Activated CD8-positive, alpha-beta memory T cell treated with anti-CD3 and anti-CD28 coated beads, Interleukin-2, amount 10 ng/mL, durations not matched to agents 7 days and 5 days (primary cell): ENCODE results near the gene ARHGAP26. TPM values are rescaled to one million over a fixed set of nuclear protein-coding genes. Genes with fewer than 3 reads are reported as not detected.
"Not testable (repeated sequence)": the region's sequence is repeated elsewhere in the genome, so short reads cannot be mapped to it uniquely, and the experiment has no call there.

Experiments used
- ATAC-seq: fragments of 150-1000 bp; cut with Tn5 transposase; one replicate; pipeline ENCODE4 v1.10.0; 2021; ENCODE audit warnings: moderate library complexity
- CTCF ChIA-PET: fragments of 350-600 bp; sonication (Branson Sonifier 250); formaldehyde crosslinking; loops from one replicate; lab custom pipeline; 2021; ENCODE audit warnings: antibody characterized with exemption; lab: Charles Lee
- DNase-seq: peaks from one replicate; pipeline ENCODE4 v3.0.0-alpha.2; 2020
- H3K27ac Mint-ChIP-seq: one replicate; pipeline ENCODE4 v1.8.0; 2021; ENCODE audit warnings: mild to moderate bottlenecking, mixed read lengths
- H3K27me3 Mint-ChIP-seq: one replicate; pipeline ENCODE4 v1.8.0; 2021; ENCODE audit warnings: mixed read lengths
- H3K36me3 Mint-ChIP-seq: one replicate; pipeline ENCODE4 v1.8.0; 2021; ENCODE audit warnings: mild to moderate bottlenecking, mixed read lengths
- H3K4me1 Mint-ChIP-seq: one replicate; pipeline ENCODE4 v1.8.0; 2021; ENCODE audit warnings: mixed read lengths
- H3K4me3 Mint-ChIP-seq: one replicate; pipeline ENCODE4 v1.8.0; 2021; ENCODE audit warnings: mild to moderate bottlenecking, moderate library complexity, mixed read lengths
- H3K9me3 Mint-ChIP-seq: one replicate; pipeline ENCODE4 v1.8.0; 2022; ENCODE audit warnings: low read depth, mixed read lengths
- total RNA-seq, 2 experiments: library from RNA; stranded (reverse); gene quantifications; one replicate each; pipeline ENCODE4 v1.2.3, GENCODE V29; 2021

Gene ARHGAP26
- total RNA-seq, 2 experiments from 2014 or later: 12.6 to 38.9 TPM

GRCh38 chr5:142989270-142989669 lies 219.1 kb downstream of the ARHGAP26 start:
- Mint-ChIP-seq H3K4me1 (peaks cover 27% of the 10 kb centered on the region), H3K36me3 (peaks cover 48% of the 10 kb centered on the region), H3K9me3 (peaks cover 21% of the 10 kb centered on the region)
- H3K4me3 Mint-ChIP-seq, ATAC-seq, H3K27ac Mint-ChIP-seq, H3K27me3 Mint-ChIP-seq, DNase-seq: not testable (repeated sequence)
- CTCF ChIA-PET: interaction anchor here (3.0 kb wide), 1 partner anchor 12 kb away, joined by 15 read pairs; no protein-coding TSS in a partner anchor

GRCh38 chr5:142990073-142990472 lies 219.9 kb downstream of the ARHGAP26 start:
- ATAC-seq, H3K27me3 Mint-ChIP-seq, H3K4me3 Mint-ChIP-seq, DNase-seq, H3K27ac Mint-ChIP-seq: not testable (repeated sequence)
- CTCF ChIA-PET: interaction anchor here (3.0 kb wide), 1 partner anchor 11 kb away, joined by 15 read pairs; no protein-coding TSS in a partner anchor
- Mint-ChIP-seq H3K36me3 (peaks cover 53% of the 10 kb centered on the region), H3K4me1 (peaks cover 27% of the 10 kb centered on the region), H3K9me3 (peaks cover 21% of the 10 kb centered on the region)

GRCh38 chr5:142994218-142994617 lies 224.0 kb downstream of the ARHGAP26 start:
- no peaks in the 10 kb centered on the region for H3K27me3 Mint-ChIP-seq
- H3K27ac Mint-ChIP-seq: peak overlapping the region; percentile 5
- CTCF ChIA-PET: interaction anchor here (1.4 kb wide), 1 partner anchor 9 kb away, joined by 3 read pairs; no protein-coding TSS in a partner anchor
- no peak overlapping the region for H3K4me3 Mint-ChIP-seq
- DNase-seq: no peak
- peaks cover 55% of the 10 kb centered on the region for H3K4me1 Mint-ChIP-seq
- H3K36me3 Mint-ChIP-seq: peaks cover 52% of the 10 kb centered on the region
- H3K9me3 Mint-ChIP-seq: peaks cover 13% of the 10 kb centered on the region
- ATAC-seq: no peak

GRCh38 chr5:142995621-142996020 lies 225.4 kb downstream of the ARHGAP26 start:
- not testable (repeated sequence) for H3K27me3 Mint-ChIP-seq
- Mint-ChIP-seq H3K4me1 (peaks cover 56% of the 10 kb centered on the region), H3K27ac (peak overlapping the region; percentile 47)

GRCh38 chr5:142997591-142997990 lies 227.4 kb downstream of the ARHGAP26 start:
- peaks cover 44% of the 10 kb centered on the region for H3K36me3 Mint-ChIP-seq
- no peak for DNase-seq
- no peaks in the 10 kb centered on the region for H3K27me3 Mint-ChIP-seq
- ATAC-seq: no peak
- H3K27ac Mint-ChIP-seq: peak overlapping the region; percentile 7
- H3K9me3 Mint-ChIP-seq: peaks cover 3% of the 10 kb centered on the region
- H3K4me3 Mint-ChIP-seq: no peak overlapping the region
- CTCF ChIA-PET: interaction anchor here (1.0 to 1.7 kb wide), 2 partner anchors 11 to 249 kb away, joined by 3 to 6 read pairs; no protein-coding TSS in a partner anchor
- H3K4me1 Mint-ChIP-seq: peaks cover 70% of the 10 kb centered on the region

More at GRCh38 chr5:142995621-142996020, 225.4 kb downstream of the ARHGAP26 start:
- CTCF ChIA-PET, H3K4me3 Mint-ChIP-seq, H3K9me3 Mint-ChIP-seq, DNase-seq, ATAC-seq: not testable (repeated sequence)
- H3K36me3 Mint-ChIP-seq: peaks cover 49% of the 10 kb centered on the region

GRCh38 chr5:142998316-142999020 lies 228.3 kb downstream of the ARHGAP26 start:
- CTCF ChIA-PET: interaction anchor here (0.6 to 2.3 kb wide), 6 partner anchors 8 to 406 kb away, joined by 3 to 10 read pairs (median 3); partner anchors contain the start of gene NR3C1
- no peak overlapping the region for H3K4me3 Mint-ChIP-seq
- peaks cover 78% of the 10 kb centered on the region for H3K4me1 Mint-ChIP-seq
- ATAC-seq: no peak
- H3K36me3 Mint-ChIP-seq: peaks cover 47% of the 10 kb centered on the region
- H3K9me3 Mint-ChIP-seq: peaks cover 3% of the 10 kb centered on the region
- peak overlapping the region; percentile 45 for H3K27ac Mint-ChIP-seq
- no peak for DNase-seq
- H3K27me3 Mint-ChIP-seq: no peaks in the 10 kb centered on the region

- peaks cover 41% of the 10 kb centered on the region for H3K36me3 Mint-ChIP-seq
- H3K9me3 Mint-ChIP-seq, DNase-seq, ATAC-seq, H3K4me3 Mint-ChIP-seq, H3K27me3 Mint-ChIP-seq: not testable (repeated sequence)
- CTCF ChIA-PET: interaction anchor here (2.2 to 4.0 kb wide), 2 partner anchors 11 to 16 kb away, joined by 6 to 15 read pairs; no protein-coding TSS in a partner anchor
- H3K4me1 Mint-ChIP-seq: peaks cover 86% of the 10 kb centered on the region
- H3K27ac Mint-ChIP-seq: peak overlapping the region; percentile 71
These were observed 230.4 kb downstream of the ARHGAP26 start for GRCh38 chr5:143000551-143000950.

GRCh38 chr5:143001764-143002351 lies 231.7 kb downstream of the ARHGAP26 start:
- CTCF ChIA-PET: interaction anchor here (0.8 to 4.0 kb wide), 14 partner anchors 12 to 825 kb away, joined by 3 to 30 read pairs (median 8); partner anchors contain the start of gene NR3C1
- peak; percentile 38 for ATAC-seq
- Mint-ChIP-seq H3K27ac (peak overlapping the region; percentile 98), H3K27me3 (no peaks in the 10 kb centered on the region), H3K4me1 (peaks cover 84% of the 10 kb centered on the region), H3K36me3 (peaks cover 39% of the 10 kb centered on the region), H3K4me3 (peak overlapping the region; percentile 56), H3K9me3 (no peaks in the 10 kb centered on the region)
- peak; percentile 62 for DNase-seq

- CTCF ChIA-PET: interaction anchor here (0.8 to 4.0 kb wide), 23 partner anchors 12 to 1189 kb away, joined by 3 to 30 read pairs (median 4); partner anchors contain the start of gene NR3C1
- DNase-seq (peak; percentile 92), ATAC-seq (peak; percentile 92)
- Mint-ChIP-seq H3K4me1 (peaks cover 85% of the 10 kb centered on the region), H3K9me3 (no peaks in the 10 kb centered on the region), H3K36me3 (peaks cover 43% of the 10 kb centered on the region), H3K27ac (peak overlapping the region; percentile 98), H3K27me3 (no peaks in the 10 kb centered on the region), H3K4me3 (peak overlapping the region; percentile 56)
These were observed 232.5 kb downstream of the ARHGAP26 start for GRCh38 chr5:143002459-143003327.

- CTCF ChIA-PET: interaction anchor here (0.8 to 4.0 kb wide), 19 partner anchors 12 to 1188 kb away, joined by 3 to 30 read pairs (median 6); partner anchors contain the start of gene NR3C1
- DNase-seq (no peak), ATAC-seq (no peak)
- no peaks in the 10 kb centered on the region for H3K9me3 Mint-ChIP-seq
- H3K27ac Mint-ChIP-seq: peak overlapping the region; percentile 98
- H3K27me3 Mint-ChIP-seq: no peaks in the 10 kb centered on the region
- peaks cover 44% of the 10 kb centered on the region for H3K36me3 Mint-ChIP-seq
- peaks cover 87% of the 10 kb centered on the region for H3K4me1 Mint-ChIP-seq
- H3K4me3 Mint-ChIP-seq: peak overlapping the region; percentile 56
These were observed 233.1 kb downstream of the ARHGAP26 start for GRCh38 chr5:143003328-143003636.

- H3K9me3 Mint-ChIP-seq: no peaks in the 10 kb centered on the region
- CTCF ChIA-PET: interaction anchor here (2.1 to 3.3 kb wide), 2 partner anchors 400 to 823 kb away, joined by 10 to 30 read pairs; partner anchors contain the start of gene NR3C1
- DNase-seq (no peak), ATAC-seq (no peak)
- peak overlapping the region; percentile 98 for H3K27ac Mint-ChIP-seq
- peaks cover 89% of the 10 kb centered on the region for H3K4me1 Mint-ChIP-seq
- H3K36me3 Mint-ChIP-seq: peaks cover 43% of the 10 kb centered on the region
- H3K4me3 Mint-ChIP-seq: no peak overlapping the region
- no peaks in the 10 kb centered on the region for H3K27me3 Mint-ChIP-seq
These were observed 234.4 kb downstream of the ARHGAP26 start for GRCh38 chr5:143004361-143005145.

- Mint-ChIP-seq H3K27ac (no peak overlapping the region), H3K4me1 (peaks cover 88% of the 10 kb centered on the region), H3K36me3 (peaks cover 35% of the 10 kb centered on the region), H3K9me3 (no peaks in the 10 kb centered on the region), H3K27me3 (no peaks in the 10 kb centered on the region), H3K4me3 (no peak overlapping the region)
- ATAC-seq: no peak
- CTCF ChIA-PET: interaction anchor here (0.6 to 1.5 kb wide), 4 partner anchors 8 to 503 kb away, joined by 3 read pairs; no protein-coding TSS in a partner anchor
- DNase-seq: no peak
These were observed 236.3 kb downstream of the ARHGAP26 start for GRCh38 chr5:143006501-143006900.
